Measurements from ENCODE around the gene FOXK2. TPM values are rescaled to one million over a fixed set of nuclear protein-coding genes. Genes with fewer than 3 reads are reported as not detected.

Gene FOXK2
- total RNA-seq, 4 donors from 2014 or later = 70.7 to 109 (median 85.0) TPM

DNA sequence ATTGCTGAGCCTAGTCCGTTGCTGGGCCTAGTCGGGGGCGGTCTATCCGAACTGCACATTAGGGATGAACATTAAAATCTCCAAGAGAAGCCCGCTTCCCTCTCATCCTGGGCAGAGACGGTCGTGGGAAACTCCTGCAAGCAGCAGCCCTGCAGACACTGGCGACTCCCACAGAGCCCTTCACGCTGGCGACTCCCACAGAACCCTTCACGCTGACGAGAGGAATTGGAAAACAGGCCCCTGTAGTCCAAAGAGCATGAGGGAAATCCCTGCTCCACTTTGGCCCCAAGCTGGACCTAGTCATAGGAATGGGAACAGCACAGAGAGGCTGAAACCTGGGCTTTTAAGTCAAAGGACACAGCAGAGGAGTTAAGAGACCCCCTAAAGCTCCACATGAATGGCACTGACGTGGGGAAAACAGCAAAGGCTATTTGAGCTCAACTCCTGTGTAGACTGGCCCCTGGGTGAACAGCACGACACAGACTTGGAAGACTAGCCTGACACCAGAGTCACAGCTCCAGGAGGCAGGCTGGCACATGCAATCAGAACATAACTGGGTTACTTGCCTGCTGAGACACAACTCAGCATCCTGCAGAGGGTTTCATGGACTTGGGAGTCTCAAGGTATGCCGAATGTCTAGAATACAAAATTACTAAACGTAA, 86.5 kb downstream of the FOXK2 start:
- Histone ChIP-seq H3K4me3 (no peak overlapping the region), H3K9me3 (no peaks in the 10 kb centered on the region), H3K27me3 (no peaks in the 10 kb centered on the region), H3K4me1 (no peaks in the 10 kb centered on the region), H3K36me3 (peaks cover 0 to 46% of the 10 kb centered on the region in 2 donors), H3K27ac (no peak overlapping the region)
- in situ Hi-C loops (cut with MboI; ENCODE audit: low sequenced_read_pairs in 4 of 4) (no loop called here), intact Hi-C loops (cut with DNase I; ENCODE audit: low total_unique reads) (no loop called here)
- ATAC-seq = no peak
- DNase-seq = no peak
- TF ChIP-seq, protein P1, sequence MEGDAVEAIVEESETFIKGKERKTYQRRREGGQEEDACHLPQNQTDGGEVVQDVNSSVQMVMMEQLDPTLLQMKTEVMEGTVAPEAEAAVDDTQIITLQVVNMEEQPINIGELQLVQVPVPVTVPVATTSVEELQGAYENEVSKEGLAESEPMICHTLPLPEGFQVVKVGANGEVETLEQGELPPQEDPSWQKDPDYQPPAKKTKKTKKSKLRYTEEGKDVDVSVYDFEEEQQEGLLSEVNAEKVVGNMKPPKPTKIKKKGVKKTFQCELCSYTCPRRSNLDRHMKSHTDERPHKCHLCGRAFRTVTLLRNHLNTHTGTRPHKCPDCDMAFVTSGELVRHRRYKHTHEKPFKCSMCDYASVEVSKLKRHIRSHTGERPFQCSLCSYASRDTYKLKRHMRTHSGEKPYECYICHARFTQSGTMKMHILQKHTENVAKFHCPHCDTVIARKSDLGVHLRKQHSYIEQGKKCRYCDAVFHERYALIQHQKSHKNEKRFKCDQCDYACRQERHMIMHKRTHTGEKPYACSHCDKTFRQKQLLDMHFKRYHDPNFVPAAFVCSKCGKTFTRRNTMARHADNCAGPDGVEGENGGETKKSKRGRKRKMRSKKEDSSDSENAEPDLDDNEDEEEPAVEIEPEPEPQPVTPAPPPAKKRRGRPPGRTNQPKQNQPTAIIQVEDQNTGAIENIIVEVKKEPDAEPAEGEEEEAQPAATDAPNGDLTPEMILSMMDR (IDR thresholded peaks at IDR 0.05 in 4 of 5, conservative IDR thresholded peaks at IDR 0.05 in 1 of 5) = no peak
- no peak for TF ChIP-seq POLR2A (IDR thresholded peaks at IDR 0.05)

DNA sequence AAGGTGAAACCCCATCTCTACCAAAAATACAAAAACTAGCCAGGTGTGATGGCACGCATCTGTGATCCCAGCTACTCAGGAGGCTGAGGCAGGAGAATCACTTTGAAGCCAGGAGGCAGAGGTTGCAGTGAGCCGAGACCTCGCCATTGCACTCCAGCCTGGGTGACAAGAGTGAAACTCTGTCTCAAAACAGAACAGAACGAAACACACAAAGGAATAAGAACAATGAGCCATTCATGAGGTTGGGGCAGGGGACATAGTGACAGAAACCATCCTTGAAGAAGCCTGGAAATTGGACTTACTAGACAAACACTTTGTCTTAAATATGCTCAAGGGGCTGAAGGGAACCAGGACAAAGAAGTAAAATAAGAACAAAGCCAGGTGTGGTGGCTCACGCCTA, 89.3 kb downstream of the FOXK2 start:
- H3K36me3 ChIP-seq = peaks cover 0 to 27% of the 10 kb centered on the region in 2 donors
- H3K4me3 ChIP-seq = no peak overlapping the region
- ATAC-seq (no peak), DNase-seq (no peak)
- TF ChIP-seq, protein P1 (IDR thresholded peaks at IDR 0.05 in 4 of 5, conservative IDR thresholded peaks at IDR 0.05 in 1 of 5) = no peak
- TF ChIP-seq POLR2A (IDR thresholded peaks at IDR 0.05) = no peak
- no peak overlapping the region for H3K27ac ChIP-seq
- intact Hi-C loops (cut with DNase I; ENCODE audit: low total_unique reads) = no loop called here
- in situ Hi-C loops (cut with MboI; ENCODE audit: low sequenced_read_pairs in 4 of 4) = no loop called here
- no peaks in the 10 kb centered on the region for H3K9me3 ChIP-seq
- no peaks in the 10 kb centered on the region for H3K27me3 ChIP-seq
- no peaks in the 10 kb centered on the region for H3K4me1 ChIP-seq

DNA sequence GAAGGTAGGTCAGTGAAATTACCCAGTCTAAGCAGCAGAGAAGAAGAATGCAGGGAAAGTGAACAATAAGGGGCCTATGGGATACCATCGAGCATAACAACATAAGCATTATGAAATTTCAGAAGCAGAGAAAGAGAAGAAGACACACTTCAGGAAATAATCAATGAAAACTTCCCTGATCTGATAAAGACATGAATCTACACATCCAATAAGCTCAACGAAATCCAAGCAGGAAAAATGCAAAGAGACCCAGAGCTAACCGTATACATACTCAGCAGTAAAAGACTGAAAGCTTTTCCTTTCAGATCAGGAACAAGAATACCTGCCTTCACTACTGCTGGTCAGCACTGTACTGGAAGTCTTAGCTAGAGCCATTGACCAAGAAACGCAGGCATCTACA, 90.1 kb downstream of the FOXK2 start:
- H3K27me3 ChIP-seq = no peaks in the 10 kb centered on the region
- in situ Hi-C loops (cut with MboI; ENCODE audit: low sequenced_read_pairs in 4 of 4) = no loop called here
- no peak for TF ChIP-seq POLR2A (IDR thresholded peaks at IDR 0.05)
- TF ChIP-seq, protein P1 (IDR thresholded peaks at IDR 0.05 in 4 of 5, conservative IDR thresholded peaks at IDR 0.05 in 1 of 5) = no peak
- no peaks in the 10 kb centered on the region for H3K9me3 ChIP-seq
- ATAC-seq = no peak
- no peaks in the 10 kb centered on the region for H3K4me1 ChIP-seq
- intact Hi-C loops (cut with DNase I; ENCODE audit: low total_unique reads) = no loop called here
- DNase-seq = no peak
- peaks cover 0 to 27% of the 10 kb centered on the region in 2 donors for H3K36me3 ChIP-seq
- no peak overlapping the region for H3K27ac ChIP-seq
- H3K4me3 ChIP-seq = no peak overlapping the region

DNA sequence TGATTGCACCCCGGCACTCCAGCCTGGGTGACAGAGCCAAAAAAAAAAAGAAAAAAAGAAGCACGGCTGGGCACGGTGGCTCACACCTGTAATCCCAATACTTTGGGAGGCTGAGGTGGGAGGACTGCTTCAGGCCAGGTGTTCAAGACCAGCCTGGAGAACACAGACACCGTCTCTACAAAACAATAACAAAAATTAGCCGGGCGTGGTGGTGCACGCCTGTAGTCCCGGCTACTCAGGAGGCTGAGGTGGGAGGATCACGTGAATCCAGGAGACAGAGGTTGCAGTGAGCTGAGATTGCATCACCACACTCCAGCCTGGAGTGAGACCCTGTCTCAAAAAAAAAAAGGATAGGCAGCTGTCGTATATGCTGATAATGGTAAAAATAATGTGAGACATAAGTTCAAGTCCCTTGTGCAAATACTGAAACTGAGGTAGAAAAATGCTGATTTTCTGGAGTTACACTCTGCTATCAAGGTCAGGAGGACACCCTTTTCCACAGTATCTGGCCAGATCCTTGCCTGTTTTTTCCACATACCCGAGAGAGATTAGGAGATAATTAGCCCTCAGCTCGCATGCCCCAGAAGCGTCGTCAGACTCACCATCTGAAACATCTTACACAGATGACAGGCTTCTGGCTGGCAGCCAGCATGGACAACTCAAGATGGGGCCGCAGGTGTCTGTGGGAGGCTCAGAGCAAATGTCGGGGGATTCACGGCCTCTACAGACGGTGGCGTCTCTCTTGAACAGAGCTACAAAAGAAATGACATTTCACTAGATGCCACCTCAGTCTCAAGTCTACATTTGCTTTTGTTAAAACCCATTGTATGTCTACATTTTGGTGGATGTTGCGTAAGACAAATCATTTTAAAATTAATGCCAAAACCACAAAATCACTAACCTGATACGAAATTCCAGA, 91.9 kb downstream of the FOXK2 start:
- peaks cover 0 to 29% of the 10 kb centered on the region in 2 donors for H3K36me3 ChIP-seq
- ATAC-seq (no peak), DNase-seq (no peak)
- no peaks in the 10 kb centered on the region for H3K9me3 ChIP-seq
- no peak overlapping the region for H3K27ac ChIP-seq
- H3K27me3 ChIP-seq = no peaks in the 10 kb centered on the region
- H3K4me1 ChIP-seq = no peaks in the 10 kb centered on the region
- in situ Hi-C loops (cut with MboI; ENCODE audit: low sequenced_read_pairs in 4 of 4) = no loop called here
- no peak for TF ChIP-seq POLR2A (IDR thresholded peaks at IDR 0.05)
- TF ChIP-seq, protein P1 (IDR thresholded peaks at IDR 0.05 in 4 of 5, conservative IDR thresholded peaks at IDR 0.05 in 1 of 5) = no peak
- intact Hi-C loops (cut with DNase I; ENCODE audit: low total_unique reads) = no loop called here
- no peak overlapping the region for H3K4me3 ChIP-seq

Data from gastrocnemius medialis (tissue), 4 donors.